ENCODE data around the gene NMNAT2. TPM values are rescaled to one million over a fixed set of nuclear protein-coding genes. Genes with fewer than 3 reads are reported as not detected.

Gene NMNAT2
- total and polyA plus RNA-seq, 2 donors (not counting 3 experiments of a cell fraction or from before 2014, with no cell fraction given) = 0.28 to 0.38 TPM

DNA sequence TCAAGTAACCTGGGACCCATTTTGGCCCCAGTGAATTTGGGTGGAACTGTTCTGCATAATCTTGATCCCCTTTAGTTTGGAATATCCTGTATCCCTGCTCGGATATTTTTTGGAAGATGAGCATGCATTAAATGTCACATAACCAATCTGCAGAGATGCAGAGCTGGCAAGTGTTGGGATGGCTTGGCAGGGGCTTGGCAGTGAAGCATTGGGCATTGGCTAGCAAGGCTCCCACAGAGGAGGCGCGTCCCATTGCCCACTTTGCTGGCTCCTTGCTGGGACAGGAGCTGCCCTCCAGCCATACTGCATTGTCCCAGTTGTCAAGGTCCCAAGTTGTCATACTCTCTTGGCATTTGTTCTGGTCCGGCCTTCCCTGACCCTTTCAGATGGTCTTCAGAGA, 202.2 kb downstream of the NMNAT2 start:
- TF ChIP-seq, protein P1, sequence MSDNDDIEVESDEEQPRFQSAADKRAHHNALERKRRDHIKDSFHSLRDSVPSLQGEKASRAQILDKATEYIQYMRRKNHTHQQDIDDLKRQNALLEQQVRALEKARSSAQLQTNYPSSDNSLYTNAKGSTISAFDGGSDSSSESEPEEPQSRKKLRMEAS (IDR thresholded peaks at IDR 0.05; ENCODE audit: insufficient read depth, insufficient read length) = no peak
- TF ChIP-seq MYC (IDR thresholded peaks at IDR 0.05; ENCODE audit: low read depth, low read length) = no peak
- no peak for TF ChIP-seq POLR2AphosphoS5 (IDR thresholded peaks at IDR 0.05; ENCODE audit: insufficient read depth, low read depth, low read length)
- TF ChIP-seq GATA2 (IDR thresholded peaks at IDR 0.05; ENCODE audit: insufficient read depth, insufficient read length, low read depth, low read length) = no peak
- TF ChIP-seq, protein P2, sequence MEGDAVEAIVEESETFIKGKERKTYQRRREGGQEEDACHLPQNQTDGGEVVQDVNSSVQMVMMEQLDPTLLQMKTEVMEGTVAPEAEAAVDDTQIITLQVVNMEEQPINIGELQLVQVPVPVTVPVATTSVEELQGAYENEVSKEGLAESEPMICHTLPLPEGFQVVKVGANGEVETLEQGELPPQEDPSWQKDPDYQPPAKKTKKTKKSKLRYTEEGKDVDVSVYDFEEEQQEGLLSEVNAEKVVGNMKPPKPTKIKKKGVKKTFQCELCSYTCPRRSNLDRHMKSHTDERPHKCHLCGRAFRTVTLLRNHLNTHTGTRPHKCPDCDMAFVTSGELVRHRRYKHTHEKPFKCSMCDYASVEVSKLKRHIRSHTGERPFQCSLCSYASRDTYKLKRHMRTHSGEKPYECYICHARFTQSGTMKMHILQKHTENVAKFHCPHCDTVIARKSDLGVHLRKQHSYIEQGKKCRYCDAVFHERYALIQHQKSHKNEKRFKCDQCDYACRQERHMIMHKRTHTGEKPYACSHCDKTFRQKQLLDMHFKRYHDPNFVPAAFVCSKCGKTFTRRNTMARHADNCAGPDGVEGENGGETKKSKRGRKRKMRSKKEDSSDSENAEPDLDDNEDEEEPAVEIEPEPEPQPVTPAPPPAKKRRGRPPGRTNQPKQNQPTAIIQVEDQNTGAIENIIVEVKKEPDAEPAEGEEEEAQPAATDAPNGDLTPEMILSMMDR (IDR thresholded peaks at IDR 0.05; ENCODE audit: extremely low read depth in 1 of 2, insufficient read depth in 1 of 2, low read depth in 1 of 2, low read length in 2 of 2) = no peak
- no peak for TF ChIP-seq FOS (IDR thresholded peaks at IDR 0.05; ENCODE audit: borderline replicate concordance, insufficient read depth, low read length)
- TF ChIP-seq EZH2 (IDR thresholded peaks at IDR 0.05; ENCODE audit: borderline replicate concordance, low read depth, low read length, severe bottlenecking) = no peak
- TF ChIP-seq JUN (IDR thresholded peaks at IDR 0.05; ENCODE audit: borderline replicate concordance, insufficient read depth, insufficient read length, low read depth) = no peak
- Histone ChIP-seq H3K9me1 (replicated peaks; ENCODE audit: control insufficient read depth, extremely low read depth, insufficient read depth, low read length) (no peaks in the 10 kb centered on the region), H3K36me3 (ENCODE audit: control insufficient read depth in 2 of 2, extremely low read depth in 1 of 2, insufficient read depth in 2 of 2, low read length in 2 of 2) (no peaks in the 10 kb centered on the region), H3K27ac (ENCODE audit: insufficient read depth, low read depth, low read length) (no peak overlapping the region), H3K27me3 (ENCODE audit: control insufficient read depth in 2 of 2, insufficient read depth in 2 of 2, low read length in 2 of 2) (peaks cover 0 to 5% of the 10 kb centered on the region in 2 experiments), H3K9me3 (replicated peaks; ENCODE audit: control insufficient read depth, insufficient read depth, low read length) (no peaks in the 10 kb centered on the region), H3K79me2 (ENCODE audit: control insufficient read depth, insufficient read depth, low read length) (no peaks in the 10 kb centered on the region), H2AFZ (ENCODE audit: low read depth, low read length) (no peak overlapping the region), H3K4me1 (ENCODE audit: control insufficient read depth, extremely low read depth, insufficient read depth, low read length) (peaks cover 4% of the 10 kb centered on the region), H4K20me1 (replicated peaks; ENCODE audit: control insufficient read depth, extremely low read depth, insufficient read depth, low read length) (no peaks in the 10 kb centered on the region), H3K9ac (replicated peaks; ENCODE audit: extremely low read depth, insufficient read depth, low read length) (no peak overlapping the region), H3K4me2 (ENCODE audit: insufficient read depth, low read length) (no peak overlapping the region), H3K4me3 (replicated peaks in 1 of 3; ENCODE audit: insufficient read depth in 1 of 3, low read depth in 1 of 3, low read length in 3 of 3) (no peak overlapping the region)
- no peak for DNase-seq (ENCODE audit: low read depth, low spot score)
- intact Hi-C loops (cut with micrococcal nuclease) (no loop called here), dilution Hi-C loops (cut with MboI; ENCODE audit: extremely low pct_ligation_motif_present, low sequenced_read_pairs) (no loop called here)
- CTCF ChIA-PET = interaction anchor here (1.3 to 1.7 kb wide), 2 partner anchors 10 to 16 kb away, joined by 3 to 4 read pairs; no protein-coding TSS in a partner anchor
- POLR2A ChIA-PET = no interaction called here
- FAIRE-seq = no peak
- no TSS peak for BruUV-seq (replicated peaks)
